Activated CD8-positive, alpha-beta memory T cell treated with anti-CD3 and anti-CD28 coated beads for 48 hours (primary cell): ENCODE measurements around the gene ZNF550.

Source experiments
- DNase-seq, 3 experiments: peaks; one replicate each; pipeline ENCODE4 v3.0.0-alpha.2; 2020; ENCODE audit warnings: low read depth in 2 of 3, low spot score in 2 of 3

Gene ZNF550

DNA sequence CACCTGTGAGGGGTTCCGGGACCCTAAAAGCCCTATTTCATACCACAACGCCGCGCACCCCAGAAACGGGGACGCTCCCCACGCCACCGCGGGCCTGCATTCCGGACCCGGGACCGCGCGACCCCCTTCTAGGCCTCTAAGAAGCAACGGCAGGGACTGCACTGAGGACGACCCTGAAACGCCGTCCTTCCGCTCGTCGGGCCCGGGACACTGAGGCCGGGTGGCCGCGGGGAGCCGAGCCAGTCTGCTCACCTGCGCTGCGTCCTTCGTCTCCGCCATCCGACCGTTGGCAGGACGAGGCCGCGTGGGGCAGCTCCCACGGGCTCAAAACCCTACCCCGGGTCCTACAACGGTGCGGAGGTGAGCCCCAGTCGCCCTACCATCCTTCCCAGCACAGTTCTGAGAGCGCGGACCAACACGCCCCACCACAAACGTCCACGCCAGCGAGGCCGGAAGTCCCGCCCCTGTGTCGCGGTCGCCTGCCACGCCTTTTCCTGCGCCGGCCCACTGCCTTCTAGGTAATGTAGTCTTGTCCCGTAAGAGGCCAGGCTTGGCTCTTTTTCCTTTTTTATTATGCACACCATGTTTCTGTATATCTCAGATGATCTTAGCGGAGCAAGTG, at the start of gene ZNF550:
TSS of gene ZNF550 (minus strand) at position 460 of the 622 bp plus-strand sequence. CDS start at position 279, 181 bp downstream.
- DNase-seq: peak; percentile 55 to 71 (median 59)

- DNase-seq: no peak
These were observed 47.3 kb upstream of the ZNF550 start for GRCh38 chr19:57606931-57607330.

DNA sequence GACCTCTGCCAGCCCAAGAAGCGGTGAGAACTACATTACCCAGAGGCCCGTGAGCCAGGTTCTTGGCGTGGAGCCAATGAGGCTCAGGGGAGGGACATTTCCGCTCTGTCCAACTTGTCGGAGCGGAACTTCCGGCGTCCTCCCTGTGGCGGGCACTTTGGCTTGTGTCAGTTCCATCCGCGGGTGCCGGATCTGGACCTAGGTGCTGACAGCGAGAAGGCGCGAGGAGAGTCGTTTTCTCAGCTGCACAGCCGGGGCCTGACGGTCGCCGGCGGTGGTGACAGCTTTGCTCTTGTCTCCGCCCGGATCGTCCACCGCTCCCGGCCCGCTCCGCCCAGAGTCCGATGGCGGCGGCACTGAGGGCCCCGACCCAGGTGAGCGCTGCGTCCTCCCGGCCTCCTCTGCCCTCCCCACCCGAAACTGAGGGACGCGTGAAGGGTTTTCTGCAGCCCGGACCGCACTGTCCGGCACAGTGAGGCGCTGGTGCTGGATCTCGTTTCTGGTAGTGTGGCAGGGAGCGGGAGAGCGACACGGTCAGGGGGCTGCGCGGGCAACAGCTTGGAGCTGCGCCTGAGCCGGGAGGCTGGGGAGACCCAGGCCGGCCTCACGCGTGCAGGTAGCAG, 40.2 kb upstream of the ZNF550 start, which contains the start of gene ZNF530:
TSS of gene ZNF530 (plus strand) at position 125 of the 623 bp plus-strand sequence. CDS start 4,461 bp downstream, outside the sequence.
- peak; percentile 74 to 76 (median 75) for DNase-seq

GRCh38 chr19:57599377-57599760, 39.7 kb upstream of the ZNF550 start:
- no peak for DNase-seq

GRCh38 chr19:57587529-57587928, 27.9 kb upstream of the ZNF550 start:
- DNase-seq: no peak

GRCh38 chr19:57583521-57584416, 24.1 kb upstream of the ZNF550 start, which contains the start of gene ZIK1:
Gene ZIK1 (plus strand): TSS chr19:57584145. CDS start chr19:57584357, 212 bp downstream.
- DNase-seq: peak; percentile 37 to 68 (median 65)

DNA sequence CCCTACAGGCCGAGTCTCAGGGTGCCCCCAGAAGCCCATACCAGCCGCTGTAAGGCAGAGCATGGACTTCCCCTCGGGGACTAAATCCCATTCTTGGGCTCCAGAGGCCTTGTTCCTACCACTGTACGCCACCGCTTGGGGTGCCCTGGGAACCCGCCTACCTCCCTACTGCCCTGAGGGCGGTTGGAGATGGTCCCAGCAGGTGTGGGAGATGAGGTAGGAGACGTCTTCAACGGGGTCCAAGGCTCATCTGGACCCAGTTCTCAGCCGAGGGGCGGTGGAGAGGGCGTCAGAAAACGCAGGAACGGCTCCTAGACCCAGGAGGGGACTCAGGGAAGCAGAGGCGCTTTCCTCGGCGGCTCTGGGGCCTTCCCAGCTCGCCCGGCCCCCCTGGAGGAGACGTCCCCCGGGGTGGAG, 23.4 kb upstream of the ZNF550 start:
- DNase-seq: no peak

- DNase-seq: peak; percentile 54 to 79 (median 75)
These were observed 19.0 kb upstream of the ZNF550 start, which contains the start of gene ZNF416 for GRCh38 chr19:57578487-57579205. Gene ZNF416 (minus strand): TSS chr19:57578911. CDS start chr19:57578704, 207 bp downstream.

- DNase-seq: no peak
These were observed 17.0 kb upstream of the ZNF550 start for GRCh38 chr19:57576661-57577060.

DNA sequence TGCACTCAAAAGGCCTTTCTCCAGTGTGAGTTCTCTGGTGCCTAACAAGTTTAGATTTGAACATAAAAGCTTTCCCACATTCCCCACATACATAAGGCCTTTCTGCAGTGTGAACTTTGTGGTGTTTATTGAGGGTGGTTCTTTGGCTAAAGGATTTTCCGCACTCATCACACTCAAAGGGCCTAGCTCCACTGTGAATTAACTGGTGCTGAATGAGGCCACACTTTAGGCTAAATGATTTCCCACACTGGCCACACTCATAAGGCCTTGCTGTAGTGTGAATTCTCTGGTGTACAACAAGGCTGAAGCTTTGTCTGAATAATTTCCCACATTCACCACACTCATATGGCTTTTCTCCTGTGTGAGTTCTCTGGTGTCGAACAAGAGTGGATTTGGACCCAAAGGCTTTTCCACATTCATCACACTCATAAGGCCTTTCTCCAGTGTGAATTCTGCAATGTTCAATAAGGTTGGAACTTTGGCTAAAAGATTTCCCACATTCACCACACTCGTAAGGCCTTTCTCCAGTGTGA, 12.8 kb upstream of the ZNF550 start:
- no peak for DNase-seq

- no peak for DNase-seq
These were observed 11.0 kb upstream of the ZNF550 start for GRCh38 chr19:57570707-57571106.

GRCh38 chr19:57566396-57567265, 7.0 kb upstream of the ZNF550 start:
- DNase-seq: no peak

DNA sequence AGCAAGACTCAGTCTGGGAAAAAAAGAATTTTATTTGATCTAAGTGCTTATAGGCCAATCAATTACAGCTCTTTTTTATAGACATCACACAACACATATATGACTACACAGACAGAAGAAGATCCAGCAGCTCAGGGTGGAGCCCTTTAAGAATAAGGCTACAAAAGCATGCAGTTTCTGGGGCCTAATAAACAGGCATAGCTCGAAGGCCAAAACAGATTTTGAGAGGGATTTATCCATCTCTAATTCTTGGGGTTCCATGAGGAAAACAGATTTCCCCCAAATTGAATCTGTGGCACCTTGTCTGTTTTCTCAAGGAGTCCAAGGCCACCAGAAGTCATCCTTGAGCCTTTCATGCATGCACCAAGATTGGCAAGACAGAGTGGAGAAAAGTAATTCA, 3.9 kb upstream of the ZNF550 start:
- no peak for DNase-seq

GRCh38 chr19:57560049-57560491, 407 bp upstream of the ZNF550 start:
- no peak for DNase-seq

DNA sequence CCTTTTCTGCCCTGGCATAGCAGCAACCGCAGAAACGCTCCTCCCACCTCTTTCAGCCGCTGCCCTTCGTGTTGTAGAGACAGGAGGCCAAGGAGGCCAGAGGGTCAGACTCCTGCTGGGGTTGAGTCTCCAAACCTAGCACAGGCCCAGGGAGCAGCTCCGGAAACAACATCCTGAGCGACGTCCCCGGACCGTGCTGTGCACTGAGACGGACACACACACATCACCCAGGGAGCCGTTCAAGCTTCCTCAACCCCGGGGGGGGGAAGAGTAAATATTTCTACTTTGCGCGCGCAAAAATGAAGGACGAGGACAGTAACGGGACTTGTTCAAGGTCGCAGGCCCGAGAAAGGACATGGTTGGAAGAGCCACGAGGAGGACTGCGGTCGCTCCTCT, 657 bp downstream of the ZNF550 start:
- peak in 2 of 3 experiments; percentile 5 to 6 for DNase-seq

- no peak for DNase-seq
These were observed 1.1 kb downstream of the ZNF550 start for GRCh38 chr19:57558525-57558924.

DNA sequence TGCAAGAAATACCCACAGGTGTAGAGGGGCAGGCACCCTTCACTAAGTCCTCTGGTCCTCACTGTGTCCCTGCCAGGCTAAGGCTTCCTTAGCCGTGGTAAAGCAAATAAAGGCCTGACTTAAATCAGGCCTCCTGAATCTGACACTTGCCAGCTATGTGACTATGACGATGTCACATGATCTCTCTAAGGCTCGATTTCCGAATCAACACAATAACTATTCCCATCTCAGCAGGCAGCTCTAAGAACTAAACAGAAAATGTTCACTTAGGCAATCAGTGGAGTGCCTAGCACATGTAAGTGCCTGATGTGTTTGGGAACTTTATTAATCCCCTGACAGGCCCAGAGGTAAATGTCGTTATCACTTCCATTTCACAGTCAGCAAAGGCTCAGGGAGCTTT, 2.0 kb downstream of the ZNF550 start:
- DNase-seq: no peak

DNA sequence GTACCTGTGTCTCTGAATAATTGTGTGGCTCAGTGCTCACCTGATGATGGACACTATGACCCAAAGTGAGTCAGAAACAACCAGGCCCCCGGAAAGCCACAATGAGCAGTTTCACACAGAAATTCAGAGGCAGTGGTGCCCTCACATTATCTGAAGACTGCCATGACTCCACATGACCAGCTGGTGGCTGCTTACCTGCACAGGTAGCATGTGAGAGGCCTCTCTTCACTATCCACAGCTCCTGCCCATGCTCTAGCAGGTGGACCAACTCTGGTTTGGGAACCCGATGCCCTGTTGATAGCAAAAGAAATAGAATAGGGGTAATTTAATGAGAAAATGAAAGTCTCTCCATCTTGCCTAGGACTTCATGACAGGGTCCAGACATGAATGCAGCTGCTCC, 7.2 kb downstream of the ZNF550 start:
- DNase-seq: no peak

DNA sequence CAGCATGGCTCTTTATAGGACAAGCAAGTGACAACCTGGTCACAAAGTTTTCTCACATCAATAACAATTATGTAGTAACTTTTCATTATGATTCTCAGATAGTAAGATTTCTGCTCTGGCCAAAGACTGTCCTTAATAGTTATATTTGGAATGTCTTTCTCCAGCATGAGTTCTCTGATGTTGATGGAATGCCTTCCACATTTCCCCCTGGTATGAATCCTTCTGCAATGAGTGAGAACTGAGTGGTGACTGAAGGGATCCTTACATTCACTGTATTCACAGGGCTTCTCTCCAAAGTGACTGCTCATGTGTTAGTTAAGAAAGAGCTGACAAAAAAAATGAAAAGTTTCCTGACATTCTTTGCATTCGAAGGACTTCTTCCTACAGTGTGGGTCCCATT, 13.2 kb downstream of the ZNF550 start:
- DNase-seq: no peak
